ENCODE data around the gene PHF1. TPM values are rescaled to one million over a fixed set of nuclear protein-coding genes. Genes with fewer than 3 reads are reported as not detected.

The PHF1 gene
- total RNA-seq, 1 donor: 78.5 TPM

DNA sequence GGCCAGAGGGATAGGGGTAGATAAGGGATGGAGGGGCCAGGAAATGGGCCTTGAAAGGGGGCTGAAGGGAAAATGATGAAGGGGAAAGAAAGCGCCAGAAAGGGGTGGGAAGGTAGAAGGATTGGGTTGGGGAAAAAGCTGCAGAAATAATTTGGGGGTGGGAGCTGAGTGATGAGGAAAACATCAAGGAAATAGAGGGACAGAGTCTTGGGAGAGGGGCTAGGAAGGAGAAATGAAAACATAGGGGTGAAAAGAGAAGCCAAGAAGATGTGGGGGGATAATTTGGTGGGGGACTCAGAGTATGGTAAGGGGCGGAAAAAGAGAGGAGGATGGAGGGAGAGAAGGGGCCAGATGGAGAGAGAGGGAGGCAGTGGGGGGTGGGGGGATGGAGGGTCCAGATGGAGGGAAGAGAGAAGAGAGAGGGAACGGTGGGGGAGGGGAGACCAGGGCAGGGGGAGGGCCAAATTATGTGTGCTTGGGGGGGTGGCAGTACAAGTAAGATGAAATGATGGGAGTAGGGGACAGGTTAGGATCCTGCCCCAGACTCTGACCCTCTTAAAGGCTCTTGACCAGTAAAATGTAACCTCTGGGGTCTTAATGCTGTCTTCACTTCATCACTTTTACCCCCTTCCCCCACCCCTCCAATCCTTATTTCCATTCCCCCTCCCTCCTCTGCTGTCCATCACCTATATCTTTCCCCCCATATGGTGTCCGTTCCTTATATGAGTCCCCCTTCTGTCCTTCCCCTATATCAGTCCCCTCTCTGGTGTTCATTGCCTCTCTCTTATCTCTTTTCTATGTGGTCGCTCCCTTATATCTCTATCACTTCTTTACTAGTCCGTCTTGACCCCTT, 9.9 kb downstream of the PHF1 start:
- Histone ChIP-seq H3K4me3 (ENCODE audit: low read length) (no peak overlapping the region), H3K9me3 (ENCODE audit: low read depth, low read length) (no peaks in the 10 kb centered on the region), H3K4me1 (ENCODE audit: insufficient read depth, low read length) (peaks cover 52% of the 10 kb centered on the region), H3K27me3 (ENCODE audit: insufficient read depth, low read length) (no peaks in the 10 kb centered on the region)

DNA sequence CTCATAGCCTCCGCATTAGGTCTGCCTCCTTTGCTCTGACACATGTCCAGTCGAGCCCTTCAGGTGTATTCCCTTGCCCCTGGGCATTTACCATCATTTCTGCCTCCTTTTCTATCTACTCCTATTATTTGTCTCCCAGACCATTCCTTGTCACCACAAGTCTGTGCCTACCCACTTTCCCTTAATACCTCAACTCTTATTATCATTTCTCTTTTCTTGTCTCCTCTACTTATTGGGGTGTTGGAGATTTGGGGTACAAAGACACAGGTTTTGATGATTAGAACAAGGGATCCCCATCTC, 10.5 kb downstream of the PHF1 start:
- Histone ChIP-seq H3K4me1 (ENCODE audit: insufficient read depth, low read length) (peaks cover 51% of the 10 kb centered on the region), H3K9me3 (ENCODE audit: low read depth, low read length) (no peaks in the 10 kb centered on the region)

DNA sequence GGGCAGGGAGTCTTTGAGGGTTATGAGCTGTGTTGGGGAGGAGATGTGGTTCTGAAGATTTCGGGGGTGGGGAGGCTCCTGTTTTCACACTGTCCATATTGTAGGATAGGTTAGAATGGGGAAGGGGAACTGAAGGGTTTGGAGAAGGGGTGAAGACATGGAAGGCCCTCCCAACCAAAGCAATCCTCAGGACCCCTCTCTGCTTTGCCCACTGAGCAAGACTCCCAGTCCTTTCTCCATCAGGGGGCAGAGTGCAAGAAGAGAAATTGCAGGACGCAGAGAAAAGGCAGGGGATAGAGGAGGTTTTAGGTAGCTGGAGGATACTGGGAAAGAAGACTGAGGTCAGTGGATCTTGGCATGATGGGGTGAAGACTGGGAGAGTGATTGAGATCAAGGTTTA, 13.0 kb downstream of the PHF1 start:
- H3K9me3 ChIP-seq (ENCODE audit: low read depth, low read length): no peaks in the 10 kb centered on the region
- no peaks in the 10 kb centered on the region for H3K27me3 ChIP-seq (ENCODE audit: insufficient read depth, low read length)
- no peak overlapping the region for H3K4me3 ChIP-seq (ENCODE audit: low read length)
- peaks cover 47% of the 10 kb centered on the region for H3K4me1 ChIP-seq (ENCODE audit: insufficient read depth, low read length)

More for the DNA sequence above, 10.5 kb downstream of the PHF1 start:
- Histone ChIP-seq H3K4me3 (ENCODE audit: low read length) (no peak overlapping the region), H3K27me3 (ENCODE audit: insufficient read depth, low read length) (no peaks in the 10 kb centered on the region)

DNA sequence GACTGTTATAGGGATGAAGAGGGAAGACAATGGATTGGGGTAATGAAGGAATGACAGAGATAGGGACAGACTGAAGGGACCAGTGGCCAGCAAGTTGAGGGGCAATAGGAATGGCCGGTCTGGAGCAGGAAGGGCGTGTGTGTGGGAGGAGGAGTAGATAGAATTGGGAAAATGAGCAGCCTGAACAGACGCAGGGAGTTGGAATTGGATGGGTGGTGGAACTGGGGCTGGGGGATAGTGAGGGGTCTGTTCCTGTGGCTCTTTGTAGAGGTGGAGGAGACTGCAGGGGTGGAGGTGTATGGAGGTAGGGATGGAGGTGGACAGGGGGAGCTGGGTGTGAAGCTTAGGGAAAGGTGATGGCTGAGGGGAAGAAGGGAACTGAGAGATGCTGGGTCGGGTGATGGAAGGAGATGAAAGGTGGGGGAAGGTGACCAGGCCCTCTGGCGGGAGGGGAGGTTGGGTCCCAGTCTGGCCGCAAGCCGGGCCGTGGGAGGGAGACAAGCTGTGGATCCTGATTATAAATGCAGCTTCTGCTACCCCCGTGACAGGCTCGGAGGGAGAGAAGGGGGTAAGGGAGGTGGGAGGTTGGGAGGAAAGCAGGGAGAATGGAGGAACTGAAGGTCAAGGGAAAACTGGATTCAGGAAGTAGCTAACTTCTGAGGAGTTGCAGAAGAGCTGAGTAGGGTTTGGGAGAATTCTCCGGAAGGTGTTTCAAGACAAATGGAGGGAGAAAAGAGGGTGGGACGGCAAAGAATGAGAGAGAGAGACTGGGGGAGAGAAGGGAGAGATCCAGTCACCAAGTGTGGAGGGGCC, 14.2 kb downstream of the PHF1 start:
- Histone ChIP-seq H3K27me3 (ENCODE audit: insufficient read depth, low read length) (no peaks in the 10 kb centered on the region), H3K4me3 (ENCODE audit: low read length) (peak overlapping the region; percentile 36), H3K9me3 (ENCODE audit: low read depth, low read length) (no peaks in the 10 kb centered on the region), H3K4me1 (ENCODE audit: insufficient read depth, low read length) (peaks cover 45% of the 10 kb centered on the region)

DNA sequence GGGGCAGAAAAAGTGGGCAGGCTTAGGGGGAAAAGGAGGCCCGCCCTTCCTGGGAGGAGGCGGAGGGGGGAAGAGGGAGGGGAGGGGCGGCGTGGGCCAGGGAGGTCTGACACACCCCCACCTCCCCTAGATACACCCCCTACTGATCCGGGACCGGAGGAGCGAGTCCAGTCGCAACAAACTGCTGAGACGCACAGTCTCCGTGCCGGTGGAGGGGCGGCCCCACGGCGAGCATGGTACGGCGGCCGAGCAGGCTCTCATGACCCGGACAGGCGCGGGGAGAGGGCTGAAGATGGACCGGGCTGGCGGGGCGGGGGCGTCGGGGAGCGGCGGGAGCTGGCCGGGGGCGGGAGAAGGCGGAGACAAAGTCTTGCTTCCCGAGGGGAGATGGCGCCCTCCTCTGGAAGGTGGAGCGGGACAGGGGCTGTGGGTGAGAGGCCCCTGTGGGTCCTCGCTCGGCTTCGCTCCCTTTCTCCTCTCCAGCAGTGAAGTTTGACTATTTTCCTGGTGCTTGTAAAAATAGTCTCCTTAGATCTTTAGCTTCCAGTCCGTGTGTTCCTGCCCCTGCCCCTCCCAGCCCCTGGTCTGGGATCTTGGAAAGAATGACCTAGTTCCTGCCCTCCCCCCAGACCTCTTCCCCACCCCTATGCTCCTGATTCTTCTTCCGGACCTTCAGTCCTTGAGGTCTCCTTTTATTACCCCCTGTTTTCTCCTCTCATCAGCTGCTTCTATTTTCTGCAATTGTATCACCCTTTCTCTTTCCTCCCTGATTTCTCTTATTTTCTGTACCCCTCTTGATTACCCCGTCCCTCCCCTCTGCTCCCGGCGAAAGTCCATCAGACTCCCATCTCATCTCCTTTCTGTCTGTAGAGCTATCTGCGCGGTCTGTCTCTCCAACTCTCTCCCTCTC, 15.1 kb downstream of the PHF1 start:
- H3K27me3 ChIP-seq (ENCODE audit: insufficient read depth, low read length): no peaks in the 10 kb centered on the region
- H3K4me1 ChIP-seq (ENCODE audit: insufficient read depth, low read length): peaks cover 54% of the 10 kb centered on the region
- H3K4me3 ChIP-seq (ENCODE audit: low read length): peak overlapping the region; percentile 36
- H3K9me3 ChIP-seq (ENCODE audit: low read depth, low read length): no peaks in the 10 kb centered on the region

DNA sequence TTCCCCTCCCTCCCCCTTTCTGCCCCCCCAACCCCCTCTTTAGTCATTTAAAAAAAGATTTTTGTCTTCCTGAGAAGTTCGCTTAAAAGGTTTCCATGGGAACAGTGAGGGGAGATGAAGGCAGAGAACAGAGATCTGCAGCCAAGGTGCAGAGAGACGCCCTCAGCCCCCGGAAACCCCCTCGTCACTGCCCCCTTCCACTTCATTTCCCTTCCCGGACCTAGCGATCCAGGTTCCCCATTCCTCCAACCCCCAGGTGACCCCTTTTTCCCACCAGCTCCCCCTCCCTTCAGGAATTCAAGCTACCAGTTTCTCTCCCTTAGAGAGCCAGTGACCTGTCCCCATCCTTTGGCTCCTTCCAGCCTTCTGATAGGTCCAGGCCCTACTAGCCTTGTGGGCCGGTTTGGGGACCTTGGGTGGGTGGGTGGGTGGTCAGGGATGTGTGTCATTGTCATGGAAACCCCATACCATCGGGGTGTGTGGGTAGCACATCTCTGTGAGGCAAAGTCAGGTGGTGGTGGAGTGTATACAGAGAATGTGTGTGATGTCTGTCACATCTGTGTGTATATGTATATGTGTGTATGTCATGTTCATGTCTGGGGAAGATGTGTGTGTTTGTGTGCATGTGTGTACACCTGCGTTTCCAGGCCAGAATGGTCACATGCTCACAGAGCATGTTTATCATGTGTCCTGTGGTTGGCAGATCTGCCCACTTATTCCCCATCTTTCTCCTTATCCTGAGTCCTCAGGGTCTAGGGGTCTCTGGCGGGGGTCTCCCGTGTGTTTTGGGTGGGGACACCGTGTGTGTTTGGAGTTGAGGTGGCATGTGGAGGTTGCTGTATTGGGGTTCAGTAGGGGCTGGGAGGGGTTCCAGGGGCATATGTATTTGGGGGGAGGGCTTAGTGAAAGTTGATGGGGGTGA, 16.0 kb downstream of the PHF1 start:
- Histone ChIP-seq H3K4me3 (ENCODE audit: low read length) (peak overlapping the region; percentile 42), H3K9me3 (ENCODE audit: low read depth, low read length) (no peaks in the 10 kb centered on the region), H3K27me3 (ENCODE audit: insufficient read depth, low read length) (no peaks in the 10 kb centered on the region), H3K4me1 (ENCODE audit: insufficient read depth, low read length) (peaks cover 63% of the 10 kb centered on the region)

DNA sequence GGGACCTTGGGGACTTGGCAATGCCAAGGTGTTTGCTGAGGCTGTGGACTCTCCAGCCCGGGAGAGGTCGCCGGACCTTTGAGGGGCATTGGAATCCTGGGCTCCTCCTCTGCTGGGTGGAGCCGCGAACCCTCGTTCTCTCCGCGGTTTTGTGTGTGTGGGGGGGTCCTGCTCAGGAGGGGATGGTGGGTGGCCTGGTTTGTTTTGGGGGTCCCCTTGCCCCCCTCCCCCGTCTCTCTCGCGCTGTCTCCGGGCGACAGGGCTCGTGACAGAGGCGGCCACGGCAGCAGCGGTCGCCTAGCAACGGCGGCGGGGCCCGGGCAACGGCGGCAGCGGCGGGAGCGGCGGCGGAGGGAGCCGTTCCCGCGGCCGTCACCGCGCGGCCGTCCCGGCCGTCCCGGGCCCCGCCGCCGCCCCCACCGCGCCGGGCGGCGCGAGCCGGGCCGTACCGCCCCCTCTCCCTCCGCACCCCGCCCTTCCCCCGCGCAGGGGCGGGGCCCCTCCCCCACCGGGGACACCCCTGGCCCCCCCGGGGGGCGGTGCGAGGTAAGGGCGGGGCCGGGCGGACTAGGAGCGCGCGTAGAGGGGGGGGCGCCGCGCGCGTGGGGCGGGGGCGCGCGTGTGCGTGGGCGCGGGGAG, 16.9 kb downstream of the PHF1 start:
- peaks cover 72% of the 10 kb centered on the region for H3K4me1 ChIP-seq (ENCODE audit: insufficient read depth, low read length)
- H3K4me3 ChIP-seq (ENCODE audit: low read length): peak overlapping the region; percentile 42
- H3K27me3 ChIP-seq (ENCODE audit: insufficient read depth, low read length): no peaks in the 10 kb centered on the region
- H3K9me3 ChIP-seq (ENCODE audit: low read depth, low read length): no peaks in the 10 kb centered on the region

DNA sequence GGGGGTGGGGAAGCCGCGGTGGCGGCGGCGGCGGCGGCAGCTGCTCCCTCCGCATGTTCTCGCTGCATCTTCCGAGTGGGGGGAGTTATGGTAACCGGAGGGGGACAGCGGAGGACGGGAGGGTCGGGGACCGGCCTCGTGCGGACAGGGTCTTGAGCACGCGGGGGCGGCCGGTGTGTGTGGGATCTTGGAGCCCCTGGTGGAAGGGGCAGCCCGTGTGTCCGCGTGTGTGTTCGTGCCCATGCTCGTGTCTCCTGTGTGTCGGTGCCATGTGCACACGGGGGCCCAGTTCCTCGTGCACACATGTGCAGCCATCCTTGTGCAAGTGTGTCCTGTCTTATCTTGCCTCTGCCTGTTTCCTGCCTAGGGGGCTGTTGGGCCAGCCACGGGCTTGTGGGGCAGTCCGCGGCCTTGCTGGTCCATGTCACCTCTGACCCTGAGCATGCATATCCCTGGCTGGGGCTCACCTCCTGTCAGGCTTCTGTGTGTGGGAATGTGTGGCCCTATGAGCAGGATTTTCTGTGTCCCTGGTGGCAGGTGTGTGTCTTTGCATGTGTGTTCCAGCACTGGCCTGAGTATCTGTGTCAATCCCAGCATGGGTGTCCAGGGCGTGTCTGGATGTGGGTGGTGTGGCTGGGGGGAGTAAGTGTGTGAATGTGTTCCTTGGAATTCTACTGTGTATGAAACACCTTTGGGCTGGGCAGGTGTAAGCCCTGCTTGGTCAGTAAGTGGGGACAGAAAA, 17.6 kb downstream of the PHF1 start:
- peak overlapping the region; percentile 29 for H3K4me3 ChIP-seq (ENCODE audit: low read length)
- peaks cover 78% of the 10 kb centered on the region for H3K4me1 ChIP-seq (ENCODE audit: insufficient read depth, low read length)
- no peaks in the 10 kb centered on the region for H3K9me3 ChIP-seq (ENCODE audit: low read depth, low read length)
- H3K27me3 ChIP-seq (ENCODE audit: insufficient read depth, low read length): no peaks in the 10 kb centered on the region

DNA sequence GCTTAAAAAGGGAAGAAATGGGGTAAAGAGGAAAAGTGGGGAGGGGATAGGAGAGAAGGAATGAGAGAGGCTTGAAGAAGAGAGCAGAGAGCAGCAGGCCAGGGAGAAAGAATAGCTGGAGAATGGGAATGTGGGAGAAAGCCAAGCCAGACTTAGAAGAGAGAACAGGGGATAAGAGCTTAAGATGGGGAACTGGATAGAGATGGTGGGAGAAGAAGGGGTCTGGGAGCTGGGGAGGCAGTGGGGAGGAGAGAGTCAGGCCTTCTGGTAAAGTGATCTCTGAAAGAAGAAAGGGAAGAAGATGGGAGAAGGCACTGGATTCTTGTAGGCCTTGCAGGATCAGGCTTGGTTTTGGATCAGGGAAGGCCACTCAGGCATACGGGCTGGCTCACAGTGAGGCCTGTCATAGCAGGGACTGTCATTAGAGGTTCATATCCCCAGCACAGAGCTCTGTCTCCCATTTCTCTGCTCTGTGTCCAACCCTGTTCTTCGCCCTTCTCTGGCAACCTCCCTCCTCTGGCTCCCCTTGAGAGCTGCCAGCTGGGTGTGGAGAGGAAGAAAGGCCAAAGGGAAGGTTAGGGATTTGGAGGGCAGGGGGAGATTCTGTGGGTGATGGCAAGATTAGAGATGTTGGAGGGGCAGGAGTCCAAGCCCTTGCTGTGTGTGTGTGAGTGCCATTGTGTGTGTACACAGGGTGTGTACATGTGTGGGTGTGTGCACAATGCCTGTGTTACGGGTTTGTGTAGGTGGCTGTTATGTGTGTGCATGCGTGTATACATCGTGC, 18.3 kb downstream of the PHF1 start:
- Histone ChIP-seq H3K4me1 (ENCODE audit: insufficient read depth, low read length) (peaks cover 78% of the 10 kb centered on the region), H3K27me3 (ENCODE audit: insufficient read depth, low read length) (no peaks in the 10 kb centered on the region), H3K9me3 (ENCODE audit: low read depth, low read length) (no peaks in the 10 kb centered on the region), H3K4me3 (ENCODE audit: low read length) (no peak overlapping the region)

DNA sequence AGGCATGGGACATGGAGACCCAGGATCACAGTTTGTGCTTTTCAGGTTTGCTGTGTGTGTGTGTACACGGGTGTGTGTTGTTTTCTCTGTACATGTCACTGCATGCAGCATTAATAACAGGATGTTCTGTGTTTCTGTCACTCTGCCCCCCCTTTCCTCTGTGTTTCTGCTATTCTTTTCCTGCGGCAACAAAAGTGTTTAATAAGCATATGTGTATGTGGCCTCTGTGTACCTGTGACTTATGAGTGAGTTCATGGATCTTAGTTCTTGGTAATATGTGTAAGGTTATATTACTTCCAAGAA, 18.9 kb downstream of the PHF1 start:
- no peak overlapping the region for H3K4me3 ChIP-seq (ENCODE audit: low read length)
- H3K27me3 ChIP-seq (ENCODE audit: insufficient read depth, low read length): no peaks in the 10 kb centered on the region

DNA sequence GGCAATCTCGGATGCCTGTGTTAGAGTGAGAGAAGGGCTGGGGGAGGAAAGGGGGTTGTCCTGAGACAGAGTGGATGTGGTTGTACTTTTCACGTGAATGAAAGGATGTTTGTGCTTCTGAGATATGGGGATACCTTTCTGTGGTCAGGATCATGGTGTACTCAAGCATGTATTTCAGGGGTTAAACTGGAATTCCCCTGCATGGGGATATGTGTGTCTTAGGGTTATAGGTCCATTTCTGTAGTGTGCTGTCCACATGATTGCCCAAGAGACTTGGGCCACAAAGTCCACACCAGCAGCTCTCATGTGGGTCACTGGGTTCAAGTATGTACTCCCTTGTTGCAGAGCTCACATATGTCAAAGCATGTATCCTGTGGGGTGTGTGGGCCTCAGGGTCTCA, 19.5 kb downstream of the PHF1 start:
- Histone ChIP-seq H3K27me3 (ENCODE audit: insufficient read depth, low read length) (no peaks in the 10 kb centered on the region), H3K4me1 (ENCODE audit: insufficient read depth, low read length) (peaks cover 67% of the 10 kb centered on the region), H3K4me3 (ENCODE audit: low read length) (no peak overlapping the region), H3K9me3 (ENCODE audit: low read depth, low read length) (no peaks in the 10 kb centered on the region)

More for the DNA sequence above, 18.9 kb downstream of the PHF1 start:
- no peaks in the 10 kb centered on the region for H3K9me3 ChIP-seq (ENCODE audit: low read depth, low read length)
- peaks cover 74% of the 10 kb centered on the region for H3K4me1 ChIP-seq (ENCODE audit: insufficient read depth, low read length)

DNA sequence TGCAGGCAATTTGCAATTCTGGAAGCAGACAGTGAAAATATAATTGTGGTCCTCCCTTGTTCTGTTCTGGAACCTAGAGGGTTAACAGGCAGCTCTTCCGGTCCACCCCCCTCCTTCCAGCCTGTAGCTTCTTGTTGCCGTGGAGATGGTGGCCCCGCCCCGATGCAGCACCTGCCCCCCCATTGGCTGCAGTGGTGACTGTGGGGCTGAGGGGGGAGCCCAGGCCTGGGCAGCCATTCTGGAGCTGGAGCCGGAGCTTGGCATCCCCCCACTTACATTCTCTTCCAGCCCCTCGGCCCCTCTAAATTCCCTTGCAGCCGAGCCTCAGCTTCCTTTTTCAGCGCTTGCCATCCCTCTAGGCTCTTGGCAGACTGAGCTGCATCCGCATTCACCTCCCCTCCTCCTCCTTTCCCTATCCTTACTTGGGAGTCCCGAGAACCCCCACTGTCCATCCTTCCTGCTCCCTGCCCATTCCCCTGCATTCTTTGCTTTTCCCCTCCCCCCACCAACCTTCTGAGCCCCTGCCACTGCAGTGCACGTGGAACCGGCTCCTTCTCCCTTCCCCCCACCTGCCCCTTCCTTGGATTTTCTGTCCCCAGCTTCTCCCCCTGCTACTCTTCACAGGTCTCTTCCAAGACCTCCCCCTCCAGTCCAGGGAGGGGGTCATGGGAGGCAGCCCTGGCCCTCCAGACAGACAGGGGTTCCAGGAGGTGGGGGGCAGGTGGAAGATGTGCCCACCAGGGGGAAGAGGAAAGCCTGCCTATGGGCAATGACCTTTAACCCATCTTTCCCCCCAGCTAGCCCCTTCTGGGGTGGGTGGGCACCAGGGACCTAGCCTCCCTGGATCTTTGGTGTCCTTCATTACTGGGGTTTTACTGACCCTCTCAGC, 20.4 kb downstream of the PHF1 start:
- Histone ChIP-seq H3K9me3 (ENCODE audit: low read depth, low read length) (no peaks in the 10 kb centered on the region), H3K4me3 (ENCODE audit: low read length) (peak overlapping the region; percentile 28), H3K4me1 (ENCODE audit: insufficient read depth, low read length) (peaks cover 62% of the 10 kb centered on the region), H3K27me3 (ENCODE audit: insufficient read depth, low read length) (no peaks in the 10 kb centered on the region)

Measured in mononuclear cell (primary cell).